GM12878 (cell line): ENCODE results near the gene PITPNC1. TPM values are rescaled to one million over a fixed set of nuclear protein-coding genes. Genes with fewer than 3 reads are reported as not detected.

ENCODE experiments used
- CHD1 ChIP-seq: IDR thresholded peaks from 2 replicates; pipeline ENCODE4 v1.6.1; 2012; ENCODE audit warnings: low read depth, low read length, improper control_type of control experiment
- FOXM1 ChIP-seq: IDR thresholded peaks from 2 replicates; pipeline ENCODE4 v1.6.1; 2012; ENCODE audit warnings: low read depth, mild to moderate bottlenecking, inconsistent platforms, low read length, moderate library complexity
- IKZF1 ChIP-seq: fragments of 450-650 bp; conservative IDR thresholded peaks from 2 replicates; pipeline ENCODE4 v1.6.1; 2017; ENCODE audit warnings: antibody characterized with exemption, mild to moderate bottlenecking
- NFYA ChIP-seq: IDR thresholded peaks from 2 replicates; pipeline ENCODE4 v1.6.1; 2011; ENCODE audit warnings: low read depth, mild to moderate bottlenecking, low read length, improper control_type of control experiment, borderline replicate concordance
- PAX8 ChIP-seq: fragments of 450-650 bp; IDR thresholded peaks from 2 replicates; pipeline ENCODE4 v1.6.1; 2017; ENCODE audit warnings: mild to moderate bottlenecking, moderate library complexity
- RELB ChIP-seq: fragments of 450-650 bp; IDR thresholded peaks from 2 replicates; pipeline ENCODE4 v1.6.1; 2017; ENCODE audit warnings: low read depth, mild to moderate bottlenecking, moderate library complexity
- SP1 ChIP-seq: IDR thresholded peaks from one replicate; pipeline ENCODE4 v1.6.1; 2011; ENCODE audit warnings: low read depth, low read length
- SRF ChIP-seq, 2 experiments: IDR thresholded peaks; 2 replicates each; pipeline ENCODE4 v1.6.1; 2011; ENCODE audit warnings: low read depth in 2 of 2, low read length in 2 of 2, mild to moderate bottlenecking in 1 of 2, moderate library complexity in 1 of 2
- polyA plus RNA-seq, 11 experiments: library from polyadenylated mRNA; depleted of rRNA in 4 of 11; unstranded in 6 of 11; stranded (reverse) in 5 of 11; fragments of >200 nt; fragmentation: Nextera tagmentation in 4 of 11; fragmentation: Illumina TruSeq in 1 of 11; extraction: Ambion mirVana in 4 of 11; extraction: Trizol in 1 of 11; gene quantifications; 1 replicate in 1 of 11; 2 replicates in 10 of 11; pipeline versions ENCODE4 v1.2.1 to v1.2.3, GENCODE V29; 2011 to 2016; ENCODE audit warnings: inconsistent platforms in 2 of 11, missing spikeins in 2 of 11, low read depth in 1 of 11
- total RNA-seq, 4 experiments: library from RNA; depleted of rRNA in 3 of 4; stranded (reverse); fragments of >200 nt in 3 of 4; fragmentation: Illumina TruSeq in 1 of 4; extraction: Trizol in 1 of 4; gene quantifications; 2 replicates each; pipeline versions ENCODE4 v1.2.1 to v1.2.3, GENCODE V29; 2013 to 2021
- TF ChIP-seq, protein P1 (sequence below): fragments of 450-650 bp; IDR thresholded peaks from 2 replicates; pipeline ENCODE4 v1.6.1; 2017; ENCODE audit warnings: mild to moderate bottlenecking
- TF ChIP-seq, protein P2 (sequence below): IDR thresholded peaks from 2 replicates; pipeline ENCODE4 v1.6.1; 2011; ENCODE audit warnings: mild to moderate bottlenecking, low read depth, low read length, moderate library complexity; ENCODE audit not compliant: insufficient replicate concordance

Gene PITPNC1
- total and polyA plus RNA-seq, 10 of the 15 experiments (the other 5 are each of a cell fraction or from before 2014, with no cell fraction given) = 12.2 to 62.4 (median 47.3) TPM

DNA sequence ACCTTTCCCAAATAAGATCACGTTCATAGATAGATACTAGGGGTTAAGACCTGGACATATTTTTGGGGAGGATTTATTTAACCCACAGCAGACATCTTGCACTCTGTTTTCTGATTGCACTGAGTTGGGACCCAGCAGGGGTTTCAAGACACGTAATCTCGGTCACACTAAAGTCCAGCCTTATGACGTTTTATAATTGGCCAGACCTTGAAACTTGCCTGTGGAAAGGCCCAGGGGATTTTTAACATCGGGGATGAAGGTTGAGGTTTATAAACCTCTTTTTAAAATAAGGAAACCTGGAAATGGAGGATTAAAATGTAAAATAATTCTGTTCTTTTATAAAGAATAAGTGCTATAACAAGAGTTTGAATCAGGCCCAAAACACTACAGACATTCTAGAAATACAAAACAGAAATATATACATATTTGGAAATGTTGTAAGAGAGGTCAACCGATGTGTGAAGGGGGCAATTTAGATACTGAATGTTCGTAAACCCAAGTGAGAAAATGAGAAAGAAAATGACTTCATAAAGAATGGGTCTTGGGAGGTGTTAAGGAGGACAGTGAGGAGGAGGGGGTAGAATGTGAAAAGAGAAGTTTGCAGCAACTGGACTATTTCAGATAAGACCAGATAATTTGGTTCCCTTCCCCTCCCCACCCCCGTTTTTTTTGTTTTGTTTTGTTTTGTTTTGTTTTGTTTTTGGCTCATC lies 279.6 kb downstream of the PITPNC1 start (continued):
- TF ChIP-seq, protein P1, sequence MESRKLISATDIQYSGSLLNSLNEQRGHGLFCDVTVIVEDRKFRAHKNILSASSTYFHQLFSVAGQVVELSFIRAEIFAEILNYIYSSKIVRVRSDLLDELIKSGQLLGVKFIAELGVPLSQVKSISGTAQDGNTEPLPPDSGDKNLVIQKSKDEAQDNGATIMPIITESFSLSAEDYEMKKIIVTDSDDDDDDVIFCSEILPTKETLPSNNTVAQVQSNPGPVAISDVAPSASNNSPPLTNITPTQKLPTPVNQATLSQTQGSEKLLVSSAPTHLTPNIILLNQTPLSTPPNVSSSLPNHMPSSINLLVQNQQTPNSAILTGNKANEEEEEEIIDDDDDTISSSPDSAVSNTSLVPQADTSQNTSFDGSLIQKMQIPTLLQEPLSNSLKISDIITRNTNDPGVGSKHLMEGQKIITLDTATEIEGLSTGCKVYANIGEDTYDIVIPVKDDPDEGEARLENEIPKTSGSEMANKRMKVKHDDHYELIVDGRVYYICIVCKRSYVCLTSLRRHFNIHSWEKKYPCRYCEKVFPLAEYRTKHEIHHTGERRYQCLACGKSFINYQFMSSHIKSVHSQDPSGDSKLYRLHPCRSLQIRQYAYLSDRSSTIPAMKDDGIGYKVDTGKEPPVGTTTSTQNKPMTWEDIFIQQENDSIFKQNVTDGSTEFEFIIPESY = no peak
- TF ChIP-seq RELB (peak; percentile 96), SP1 (no peak), NFYA (no peak), FOXM1 (peak; percentile 87), CHD1 (no peak), SRF (IDR thresholded peaks at IDR 0.05; ENCODE audit: low read depth in 2 of 2, low read length in 2 of 2) (no peak), PAX8 (no peak), IKZF1 (peak; percentile 70)
- TF ChIP-seq, protein P2, sequence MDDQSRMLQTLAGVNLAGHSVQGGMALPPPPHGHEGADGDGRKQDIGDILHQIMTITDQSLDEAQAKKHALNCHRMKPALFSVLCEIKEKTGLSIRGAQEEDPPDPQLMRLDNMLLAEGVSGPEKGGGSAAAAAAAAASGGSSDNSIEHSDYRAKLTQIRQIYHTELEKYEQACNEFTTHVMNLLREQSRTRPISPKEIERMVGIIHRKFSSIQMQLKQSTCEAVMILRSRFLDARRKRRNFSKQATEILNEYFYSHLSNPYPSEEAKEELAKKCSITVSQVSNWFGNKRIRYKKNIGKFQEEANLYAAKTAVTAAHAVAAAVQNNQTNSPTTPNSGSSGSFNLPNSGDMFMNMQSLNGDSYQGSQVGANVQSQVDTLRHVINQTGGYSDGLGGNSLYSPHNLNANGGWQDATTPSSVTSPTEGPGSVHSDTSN = no peak
